Uterus (tissue), 2 donors: ENCODE measurements around the gene ADAM23.

Experiments
- CTCF ChIP-seq, 4 experiments: fragments of 200-600 bp in 2 of 4; fragments of 450-650 bp in 2 of 4; sonication (generic) in 2 of 4; IDR thresholded peaks; one replicate each; pipeline ENCODE4 v1.5.1; 2016 to 2019; ENCODE audit warnings: antibody characterized with exemption in 4 of 4, mild to moderate bottlenecking in 2 of 4, moderate library complexity in 1 of 4
- POLR2A ChIP-seq, 2 donors: fragments of 450-650 bp; IDR thresholded peaks; one replicate each; pipeline ENCODE4 v1.6.1; 2016; ENCODE audit warnings: antibody characterized with exemption in 2 of 2, mild to moderate bottlenecking in 1 of 2, moderate library complexity in 1 of 2

DNA sequence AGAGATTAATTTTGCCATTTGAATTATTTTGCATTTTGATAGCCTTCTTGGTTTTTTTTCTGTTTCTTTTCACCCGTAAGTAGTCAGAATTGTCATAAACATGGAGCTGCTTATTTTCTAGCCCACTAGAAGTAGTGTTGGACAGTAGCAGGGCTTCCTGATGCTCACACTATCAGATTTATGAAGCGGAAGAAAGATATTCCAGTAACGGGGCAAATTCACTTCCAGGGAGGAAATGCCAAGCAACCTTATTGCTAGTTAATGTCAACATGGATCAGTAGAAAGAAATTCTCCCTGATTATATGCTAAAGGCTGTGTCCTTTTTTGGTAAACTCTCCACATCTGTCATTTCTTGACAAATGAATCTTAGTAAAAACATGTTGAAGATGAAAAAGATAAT is 19.2 kb upstream of the ADAM23 start:
- no peak for TF ChIP-seq CTCF (IDR thresholded peaks at IDR 0.05)
- TF ChIP-seq POLR2A (IDR thresholded peaks at IDR 0.05) = no peak
